HG02763 (cell line): ENCODE data around the gene KLK10.

ENCODE experiments used
- ATAC-seq: cut with Tn5 transposase; IDR thresholded peaks from one replicate; pipeline ENCODE4 v1.9.1; 2021; ENCODE audit warnings: mild to moderate bottlenecking, moderate library complexity; ENCODE audit not compliant: unreplicated experiment

Gene KLK10, protein sequence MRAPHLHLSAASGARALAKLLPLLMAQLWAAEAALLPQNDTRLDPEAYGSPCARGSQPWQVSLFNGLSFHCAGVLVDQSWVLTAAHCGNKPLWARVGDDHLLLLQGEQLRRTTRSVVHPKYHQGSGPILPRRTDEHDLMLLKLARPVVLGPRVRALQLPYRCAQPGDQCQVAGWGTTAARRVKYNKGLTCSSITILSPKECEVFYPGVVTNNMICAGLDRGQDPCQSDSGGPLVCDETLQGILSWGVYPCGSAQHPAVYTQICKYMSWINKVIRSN

DNA sequence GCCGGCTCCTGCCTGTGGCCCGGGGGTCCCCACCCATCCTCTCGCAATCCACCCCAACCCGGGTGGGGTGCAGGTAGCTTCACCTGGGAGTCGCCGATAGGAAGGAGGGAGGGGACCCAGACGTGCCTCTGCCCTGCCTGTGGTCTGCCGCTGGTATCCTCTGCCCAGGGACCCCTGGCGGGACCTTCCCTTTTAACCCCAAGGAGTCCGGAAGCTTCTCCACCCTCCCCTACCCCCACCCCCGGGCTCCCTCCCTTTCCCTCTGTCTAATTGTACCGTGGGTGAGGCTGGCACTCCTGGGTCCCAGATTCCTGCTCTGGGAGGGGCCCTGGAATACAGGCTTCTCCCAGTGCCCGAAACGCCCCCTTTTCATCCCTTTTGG lies at the start of gene KLK10:
TSS of gene KLK10 (minus strand) at position 166 of the 382 bp plus-strand sequence. CDS start 579 bp downstream, outside the sequence.
- no peak for ATAC-seq

DNA sequence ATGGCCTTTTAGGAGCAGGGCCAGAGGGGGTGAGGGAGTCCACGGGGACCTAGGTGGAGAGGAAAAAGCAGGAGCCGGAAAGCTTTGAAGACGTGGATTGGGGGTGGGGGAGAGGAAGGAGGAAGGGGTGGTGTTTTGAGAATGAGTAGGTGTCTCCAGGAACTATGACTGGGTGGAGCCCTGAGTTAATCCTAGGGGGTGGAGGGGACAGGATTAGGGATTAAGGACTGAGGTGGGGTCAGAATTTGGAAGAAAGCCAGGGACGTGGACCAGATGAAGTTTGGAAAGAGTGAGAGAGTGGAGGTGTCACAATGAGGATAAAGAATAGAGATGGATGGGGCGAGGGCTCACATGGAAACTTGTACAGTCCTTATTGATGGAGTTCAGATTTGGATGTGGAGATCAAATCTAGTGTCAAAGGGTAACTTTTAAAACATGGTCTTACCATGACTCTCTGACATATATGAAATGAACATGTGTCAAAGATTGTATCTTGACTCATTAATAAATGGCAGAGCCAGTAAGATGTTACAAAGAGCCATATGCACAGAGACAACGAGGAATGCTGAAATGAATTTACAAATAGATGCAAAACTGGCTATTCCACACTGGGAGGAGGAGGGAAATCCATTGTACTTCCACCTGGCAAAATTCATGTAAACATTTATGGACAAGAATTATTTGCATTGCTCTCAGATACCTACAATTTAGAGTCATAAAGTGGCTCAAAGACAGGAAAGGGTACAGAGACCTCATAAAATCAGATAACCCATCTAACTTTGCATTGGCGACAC lies 47.1 kb upstream of the KLK10 start:
- no peak for ATAC-seq

DNA sequence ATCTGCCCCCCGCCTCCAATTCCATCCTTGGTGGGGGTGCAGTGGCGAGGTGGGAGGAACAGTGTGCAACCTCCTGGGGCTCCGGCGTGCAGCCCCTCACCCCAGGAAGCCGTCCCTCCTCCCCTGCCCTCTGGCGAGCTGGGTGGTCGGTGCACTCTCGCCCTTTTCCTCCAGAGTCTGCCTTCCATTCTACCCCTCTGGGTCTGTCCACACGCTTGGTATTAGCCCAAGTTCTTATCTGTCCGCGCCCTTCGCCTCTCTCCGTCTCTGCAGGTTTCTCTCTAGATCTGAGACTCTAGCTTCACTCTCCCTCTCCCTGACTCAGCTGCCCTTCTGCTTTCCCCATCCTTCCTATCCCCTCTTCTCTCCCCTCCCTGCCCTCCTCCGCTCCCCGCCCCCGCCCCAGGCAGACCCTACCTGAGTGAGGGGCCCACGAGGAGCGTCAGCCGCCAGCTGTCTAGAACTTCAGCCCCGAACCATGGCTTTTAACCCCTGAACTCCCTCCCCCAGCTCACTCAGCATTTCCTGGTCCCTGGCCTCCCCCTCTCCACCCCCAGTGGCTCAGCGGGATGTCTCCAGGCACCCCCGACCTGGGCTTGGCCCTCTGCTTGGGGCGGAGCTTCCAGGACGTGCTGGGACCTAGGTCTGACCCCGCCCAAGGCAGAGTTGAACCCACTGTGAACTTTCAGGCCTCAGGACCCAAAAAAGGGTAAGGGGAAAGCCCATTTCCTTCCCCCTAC lies 45.9 kb upstream of the KLK10 start:
- no peak for ATAC-seq

DNA sequence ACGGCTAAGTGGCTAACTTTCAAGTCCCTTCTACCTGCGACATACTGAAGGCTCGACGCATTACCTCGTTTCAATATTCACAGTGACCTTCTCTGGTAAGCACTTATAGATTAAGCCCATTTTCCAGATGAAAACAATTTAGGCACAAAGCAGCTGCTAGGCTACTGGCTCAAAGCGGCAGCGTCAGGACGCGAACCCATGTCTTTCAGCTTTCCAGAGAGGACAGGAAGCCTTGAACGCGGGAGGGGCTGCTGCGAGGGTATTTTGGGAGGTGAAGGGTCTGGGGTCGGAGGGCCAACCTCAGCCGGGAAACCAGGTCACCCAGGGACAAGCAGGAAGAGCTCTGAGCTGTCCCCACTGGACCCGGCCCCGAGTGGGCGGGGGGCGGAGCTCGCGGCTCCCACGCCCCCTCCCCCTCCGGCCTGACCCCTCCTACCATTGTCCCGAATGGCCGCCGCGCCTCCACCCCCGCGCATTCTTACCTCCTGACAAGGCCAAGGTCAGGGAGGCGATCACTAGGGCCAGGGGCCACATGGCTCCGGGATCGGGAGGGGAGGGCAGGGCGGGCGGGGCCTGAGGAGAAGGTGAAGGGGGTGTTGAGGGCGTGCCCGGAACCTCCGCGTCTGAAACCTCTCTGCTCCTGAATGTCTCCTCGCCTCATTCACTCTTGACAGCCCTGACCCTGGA lies 45.2 kb upstream of the KLK10 start, which contains the start of gene KLK13:
TSS of gene KLK13 (minus strand) at position 559 of the 687 bp plus-strand sequence. CDS start at position 534, 25 bp downstream.
- ATAC-seq = no peak

DNA sequence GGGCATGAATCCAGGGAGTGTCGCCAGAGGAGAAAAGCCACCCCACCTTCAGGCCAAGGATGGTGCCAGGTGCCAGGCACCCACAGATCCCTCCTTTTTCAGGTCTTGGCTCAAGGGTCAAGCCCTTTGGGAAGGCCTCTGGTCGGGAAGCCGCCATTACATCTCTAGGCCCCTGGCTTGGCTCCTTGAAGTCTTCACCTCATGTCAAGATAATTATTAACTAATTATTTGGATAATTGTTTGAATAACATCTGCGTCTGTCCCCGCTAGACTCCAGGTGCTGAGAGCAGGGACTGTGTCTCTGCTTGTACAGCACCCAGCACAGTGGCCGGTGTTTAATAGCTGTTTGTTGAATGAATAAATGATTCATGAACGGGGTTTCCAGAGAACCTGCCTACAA lies 44.2 kb upstream of the KLK10 start:
- no peak for ATAC-seq

DNA sequence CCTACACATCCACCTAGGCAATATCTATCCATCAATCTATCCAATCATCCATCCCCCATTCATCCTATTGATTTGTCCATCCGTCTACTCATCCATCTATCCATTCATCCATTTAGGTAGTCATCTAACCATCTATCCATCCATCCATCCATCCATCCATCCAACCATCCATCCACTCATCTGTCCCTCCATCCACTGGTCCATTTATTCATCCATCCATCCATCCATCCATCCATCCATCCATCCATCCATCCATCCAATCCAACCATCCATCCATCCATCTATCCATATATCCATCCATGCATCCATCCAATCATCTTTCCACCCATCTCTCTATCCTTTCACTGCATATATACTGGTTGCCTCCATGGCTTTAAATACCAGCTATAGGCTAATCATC lies 41.5 kb upstream of the KLK10 start:
- ATAC-seq = no peak

DNA sequence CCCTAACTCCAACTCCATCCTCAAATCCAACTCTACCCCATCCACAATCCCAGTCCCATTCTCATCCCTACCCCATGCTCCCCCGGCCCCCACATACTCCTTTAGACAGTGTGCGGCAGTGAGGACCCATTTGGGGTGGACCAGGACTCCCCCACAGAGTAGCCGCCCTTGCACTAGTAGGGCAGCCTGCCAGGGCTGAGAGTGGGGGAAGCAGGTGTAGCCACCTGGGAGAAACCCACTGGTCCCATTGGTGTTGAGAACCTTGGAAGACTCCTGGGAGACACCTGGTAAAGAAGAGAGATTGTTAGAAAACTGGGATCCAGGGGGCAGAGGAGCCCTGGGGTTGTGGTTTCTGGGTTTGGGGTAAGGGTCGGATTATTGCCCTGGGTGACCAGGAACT lies 40.8 kb upstream of the KLK10 start:
- no peak for ATAC-seq

DNA sequence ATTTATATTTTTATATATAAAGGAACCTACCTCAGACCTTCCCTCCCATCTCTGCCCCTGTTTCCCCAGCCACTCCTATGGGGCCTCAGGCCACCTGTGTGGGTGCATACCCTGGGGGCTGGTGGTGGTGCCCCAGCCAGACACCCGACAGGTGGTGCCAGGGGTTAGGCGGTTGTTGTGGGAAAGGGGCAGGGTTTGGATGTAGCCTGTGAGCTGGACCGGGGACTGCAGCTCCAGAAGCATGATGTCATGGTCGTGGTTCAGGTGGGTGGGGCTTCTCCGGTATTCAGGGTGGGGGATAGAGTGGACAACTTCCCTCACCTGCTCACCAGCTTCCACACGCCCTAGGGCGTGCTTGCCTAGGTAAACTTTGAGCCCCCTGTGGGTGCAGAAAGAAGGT lies 40.2 kb upstream of the KLK10 start:
- ATAC-seq = no peak

DNA sequence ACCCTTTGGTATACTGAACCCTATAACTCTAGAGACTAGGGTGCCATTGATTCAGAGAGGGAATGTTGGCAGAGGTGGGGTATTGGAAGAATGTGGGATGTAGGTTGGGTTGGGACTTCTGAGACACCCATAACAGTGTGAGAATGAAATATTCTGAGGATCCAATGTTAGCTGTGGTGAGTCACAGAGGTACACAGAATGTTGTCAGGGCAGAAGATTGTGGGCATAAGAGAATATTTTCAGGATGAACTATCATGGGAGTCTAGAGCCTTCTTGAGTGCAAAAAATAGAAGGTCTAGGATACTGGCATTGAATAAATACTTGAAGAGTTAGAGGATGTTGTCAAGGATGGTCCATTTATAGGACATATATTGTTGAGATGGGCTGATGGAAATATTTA lies 36.4 kb upstream of the KLK10 start:
- no peak for ATAC-seq

DNA sequence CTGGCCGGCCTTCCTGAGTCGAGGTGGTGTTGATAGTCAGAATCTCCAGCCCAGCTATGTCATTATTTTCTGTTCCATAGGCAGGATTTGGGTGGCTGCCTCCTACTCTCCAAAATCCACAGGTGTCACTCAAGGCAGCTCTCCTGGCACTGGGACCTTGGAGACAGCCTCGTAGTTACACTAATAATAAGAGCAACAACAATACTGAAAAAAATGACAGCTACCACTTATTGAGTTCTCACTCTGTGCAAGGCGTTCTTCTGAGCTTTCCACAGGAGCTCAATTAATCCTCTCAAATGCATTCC lies 27.5 kb upstream of the KLK10 start:
- no peak for ATAC-seq

DNA sequence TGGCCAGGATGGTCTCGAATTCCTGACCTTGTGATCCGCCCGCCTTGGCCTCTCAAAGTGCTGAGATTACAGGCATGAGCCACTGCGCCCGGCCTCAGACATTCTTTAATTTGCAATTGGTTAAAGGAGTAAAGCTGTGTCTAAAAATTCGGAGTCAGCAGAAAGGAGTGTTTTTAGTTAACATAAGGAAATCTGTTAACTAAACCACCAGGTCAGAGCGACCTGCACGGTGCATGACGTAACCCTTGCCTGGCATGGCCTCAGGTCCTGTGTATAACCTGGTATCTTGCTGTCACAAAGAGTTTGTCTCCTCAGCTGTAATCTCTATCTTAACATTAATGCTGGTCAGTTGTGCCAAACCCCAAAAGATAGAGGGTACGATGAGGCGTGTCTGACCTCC lies 24.8 kb upstream of the KLK10 start:
- no peak for ATAC-seq

DNA sequence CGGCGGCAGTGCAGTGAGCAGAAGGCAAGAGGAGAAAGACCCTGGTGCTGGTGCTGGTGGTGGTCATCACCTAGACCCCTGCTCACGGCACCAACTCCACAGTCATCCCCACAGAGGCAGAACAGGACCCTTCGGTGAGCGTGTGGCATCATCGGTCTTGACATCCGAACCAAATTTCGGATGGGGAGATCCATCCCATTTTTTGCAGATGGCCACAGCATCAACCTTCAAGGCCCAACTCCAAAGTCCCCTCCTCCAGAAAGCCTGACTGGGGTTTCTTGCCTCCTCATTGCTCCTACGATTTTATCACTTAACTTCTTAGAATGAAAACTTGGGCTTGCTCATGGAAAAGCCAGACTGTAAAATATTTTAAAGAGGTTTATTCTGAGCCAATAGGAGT lies 24.0 kb upstream of the KLK10 start:
- no peak for ATAC-seq

DNA sequence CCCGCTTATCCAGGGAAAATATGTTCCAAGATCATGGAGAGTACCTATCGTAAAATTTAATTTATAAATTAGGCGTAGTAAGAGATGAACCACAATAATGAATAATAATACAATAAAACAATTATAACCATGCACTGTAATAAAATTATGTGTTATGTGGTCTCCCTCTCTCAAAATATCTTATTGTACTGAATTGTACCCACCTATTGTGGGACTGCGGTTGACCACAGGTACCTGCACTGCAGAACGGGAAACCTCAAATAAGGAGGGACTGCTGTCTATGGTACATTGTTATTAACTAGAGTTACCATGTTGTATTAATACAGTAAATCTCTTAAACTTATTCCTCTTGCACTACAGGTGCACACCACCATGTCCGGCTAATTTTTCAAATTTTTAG lies 20.6 kb upstream of the KLK10 start:
- no peak for ATAC-seq

DNA sequence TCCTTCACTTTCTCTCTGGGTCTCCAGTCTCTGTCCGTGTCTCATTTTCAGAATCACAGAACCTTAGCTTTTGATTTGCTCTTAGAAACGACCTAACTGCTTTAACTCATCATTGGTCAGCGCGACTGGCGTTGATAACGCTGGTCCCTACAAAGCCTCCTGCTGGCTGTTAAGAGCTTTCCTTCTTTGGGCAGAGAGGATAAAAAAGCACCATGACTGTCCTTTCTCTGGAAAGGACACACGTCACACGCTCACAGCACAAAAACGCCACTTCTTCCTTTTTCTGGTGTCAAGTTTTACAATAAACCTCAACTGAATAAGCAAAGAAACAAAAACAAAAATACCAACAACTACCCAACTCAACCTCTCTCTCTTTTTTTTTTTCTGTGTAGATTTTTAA lies 17.0 kb upstream of the KLK10 start:
- no peak for ATAC-seq

DNA sequence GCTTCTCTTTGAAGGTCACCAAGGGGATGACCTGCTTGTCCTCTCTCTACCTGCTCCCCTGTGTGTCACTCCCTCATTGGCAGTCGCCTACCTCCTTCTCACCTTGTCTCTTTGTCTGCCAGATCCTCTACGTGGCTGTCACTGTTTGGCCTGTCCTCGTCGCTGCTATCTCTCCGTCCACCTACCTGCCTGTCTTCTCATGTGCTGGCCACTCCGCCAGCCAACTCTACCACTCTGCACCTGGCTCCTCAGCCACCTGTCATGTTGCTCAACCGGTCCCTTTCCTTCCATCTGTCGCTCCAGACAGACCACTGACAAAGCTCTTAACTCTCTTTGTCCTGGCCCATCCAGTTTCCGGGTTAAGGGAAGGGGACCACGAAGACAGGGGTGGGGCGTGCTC lies 15.2 kb upstream of the KLK10 start, which contains the start of gene KLK12:
TSS of gene KLK12 (minus strand) at position 299 of the 400 bp plus-strand sequence. CDS start 381 bp downstream, outside the sequence.
- ATAC-seq = no peak

DNA sequence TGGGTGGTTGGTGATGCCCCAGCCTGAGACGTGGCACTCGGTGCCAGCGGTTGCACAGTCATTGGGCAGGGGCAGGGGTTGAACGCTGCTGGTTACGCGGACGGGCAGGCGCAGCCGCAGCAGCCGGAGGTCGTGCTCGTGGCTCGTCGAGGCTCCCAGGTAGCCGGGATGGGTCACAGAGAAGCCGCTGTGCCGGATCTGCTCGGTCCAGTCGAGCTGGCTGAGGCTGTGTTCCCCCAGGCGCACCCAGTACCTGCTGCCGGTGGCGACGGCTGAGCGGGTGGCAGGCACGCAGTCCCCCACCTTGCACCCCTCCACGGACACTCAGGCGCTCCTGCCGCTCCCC lies 12.3 kb upstream of the KLK10 start:
- ATAC-seq = no peak

DNA sequence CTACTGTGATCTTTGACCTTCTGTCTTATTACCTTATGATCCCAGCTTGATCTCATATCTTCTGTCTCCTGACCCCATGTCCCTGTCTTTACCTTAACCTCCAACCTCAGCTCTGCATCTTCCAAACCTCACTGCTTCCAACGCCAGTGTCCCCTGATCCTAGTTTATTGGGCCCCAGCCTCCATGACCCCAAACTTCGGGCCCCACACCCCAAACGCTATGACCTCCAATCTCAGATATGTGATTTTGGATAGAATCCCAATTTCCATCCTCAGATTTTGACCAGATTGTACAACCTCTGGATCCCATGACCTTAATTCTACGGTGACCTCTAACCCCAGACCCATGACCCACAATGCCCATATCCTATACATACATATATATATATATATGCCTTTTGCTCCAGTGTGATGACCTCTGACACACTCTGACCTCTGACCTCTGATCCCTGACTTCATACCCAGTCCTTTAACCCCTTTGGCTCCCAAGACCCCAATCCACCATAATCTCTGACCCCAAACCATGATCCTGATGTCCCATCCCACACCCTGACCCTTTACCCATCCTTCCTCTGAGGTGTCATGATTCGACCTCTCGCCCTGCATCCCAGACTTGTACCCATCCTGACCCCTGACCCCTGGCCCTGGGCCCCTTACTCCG lies 11.8 kb upstream of the KLK10 start:
- no peak for ATAC-seq

DNA sequence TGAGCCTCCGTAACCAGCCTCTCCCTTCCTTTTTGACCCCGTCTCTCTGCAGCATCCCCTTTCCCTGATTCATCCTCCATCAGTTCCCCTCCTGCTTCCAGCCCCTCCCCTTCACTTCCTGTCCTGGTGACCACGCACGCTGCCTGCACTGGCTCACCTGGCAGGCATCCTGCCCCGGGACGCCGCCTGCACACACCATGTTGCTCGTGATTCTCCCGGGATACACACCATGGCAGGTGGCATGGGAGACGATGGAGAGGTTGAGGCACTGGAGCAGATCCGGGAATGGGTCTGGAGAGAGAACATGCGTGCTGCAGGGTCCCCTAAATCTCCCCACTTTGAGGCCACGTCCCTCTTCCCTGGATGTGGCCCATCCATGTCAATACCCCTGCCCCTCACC lies 11.1 kb upstream of the KLK10 start:
- no peak for ATAC-seq

DNA sequence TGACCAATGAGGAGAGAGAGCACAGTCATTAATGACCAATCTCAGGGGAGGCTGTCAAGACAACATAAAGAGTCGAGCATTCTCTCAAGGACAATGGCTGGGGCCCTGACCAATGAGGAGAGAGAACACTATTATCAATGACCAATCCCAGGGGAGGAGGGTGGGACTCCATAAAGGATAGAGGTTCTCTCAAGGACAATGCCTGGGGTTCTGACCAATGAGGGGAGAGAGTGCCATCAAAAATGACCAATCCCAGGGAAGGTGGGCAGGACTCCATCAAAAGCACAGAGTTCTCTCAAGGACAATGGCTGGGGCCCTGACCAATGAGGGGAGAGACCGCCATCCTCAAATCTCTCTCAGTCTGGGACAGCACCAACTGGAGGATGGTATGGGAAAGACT lies 10.2 kb upstream of the KLK10 start:
- no peak for ATAC-seq

DNA sequence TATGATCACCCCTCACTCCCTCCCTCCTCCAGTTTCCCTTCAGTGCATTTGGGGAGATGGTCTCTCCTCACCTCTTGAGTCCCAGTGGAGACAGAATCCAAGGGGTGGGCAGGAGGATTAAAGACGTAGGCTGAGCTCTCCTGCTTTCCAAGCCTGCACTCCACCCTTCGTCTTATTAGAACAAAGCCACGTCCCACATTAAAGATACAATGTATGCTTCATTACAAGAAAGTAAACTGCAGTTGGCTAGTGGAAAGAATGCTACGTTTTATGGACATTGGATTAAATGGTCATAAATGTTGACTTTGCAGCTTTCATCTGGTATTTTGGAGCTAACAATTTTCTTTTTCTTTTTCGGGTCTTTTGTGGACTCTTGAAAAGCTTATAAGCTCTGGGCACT lies 8.4 kb upstream of the KLK10 start:
- ATAC-seq = no peak
